SW480 (cell line): ENCODE results near the gene TXNDC8.

Experiments
- DNase-seq: peaks from one replicate; pipeline ENCODE4 v3.0.0-alpha.2; 2016; ENCODE audit warnings: low spot score

Gene TXNDC8

DNA sequence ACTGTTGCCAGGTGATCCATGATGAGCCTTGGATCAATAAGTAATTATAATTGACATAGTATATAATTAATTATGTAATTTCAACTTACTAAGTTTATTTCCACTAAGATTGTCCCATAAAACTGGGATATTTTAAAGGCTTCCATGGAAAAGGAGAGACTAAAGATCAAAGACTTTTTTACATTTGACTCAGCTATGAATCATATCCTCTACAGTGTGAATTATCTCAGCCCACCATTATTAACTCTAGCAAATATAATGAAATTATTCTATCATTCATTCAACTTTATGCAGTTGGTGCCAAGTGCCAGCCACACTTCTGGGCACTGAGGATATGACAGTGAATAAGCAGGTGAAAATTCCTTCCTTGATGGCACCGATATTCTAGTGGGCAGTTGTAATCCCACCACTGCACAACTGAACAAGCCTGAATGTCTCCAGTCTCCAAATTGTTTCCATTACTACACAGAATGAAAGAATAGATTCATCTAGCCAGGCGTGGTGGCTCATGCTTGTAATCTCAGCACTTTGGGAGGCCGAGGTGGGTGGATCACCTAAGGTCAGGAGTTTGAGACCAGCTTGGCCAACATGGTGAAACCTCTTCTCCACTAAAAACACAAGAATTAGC, 59.5 kb downstream of the TXNDC8 start:
- DNase-seq = peak; percentile 84

GRCh38 chr9:110276781-110277180, 60.9 kb downstream of the TXNDC8 start:
- DNase-seq = no peak

GRCh38 chr9:110270211-110270995, 67.3 kb downstream of the TXNDC8 start:
- DNase-seq = no peak

- DNase-seq = no peak
Observed at GRCh38 chr9:110266795-110267194, 70.9 kb downstream of the TXNDC8 start.

DNA sequence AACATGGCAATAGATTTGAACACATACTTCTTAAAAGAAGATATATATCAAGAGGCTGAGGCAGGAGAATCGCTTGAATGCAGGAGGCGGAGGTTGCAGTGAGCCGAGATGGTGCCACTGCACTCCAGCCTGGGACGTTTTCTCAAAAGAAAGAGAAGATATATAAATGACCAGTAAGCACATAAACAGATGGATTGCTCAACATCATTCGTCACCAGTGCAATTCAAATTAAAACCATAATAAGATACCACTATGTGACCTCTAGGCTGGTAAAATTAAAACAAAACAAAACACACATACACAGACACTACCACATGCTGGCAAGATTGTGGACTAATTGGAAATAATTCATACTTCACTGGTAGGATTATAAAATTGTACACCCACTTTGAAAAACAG, 76.0 kb downstream of the TXNDC8 start:
- DNase-seq = no peak

DNA sequence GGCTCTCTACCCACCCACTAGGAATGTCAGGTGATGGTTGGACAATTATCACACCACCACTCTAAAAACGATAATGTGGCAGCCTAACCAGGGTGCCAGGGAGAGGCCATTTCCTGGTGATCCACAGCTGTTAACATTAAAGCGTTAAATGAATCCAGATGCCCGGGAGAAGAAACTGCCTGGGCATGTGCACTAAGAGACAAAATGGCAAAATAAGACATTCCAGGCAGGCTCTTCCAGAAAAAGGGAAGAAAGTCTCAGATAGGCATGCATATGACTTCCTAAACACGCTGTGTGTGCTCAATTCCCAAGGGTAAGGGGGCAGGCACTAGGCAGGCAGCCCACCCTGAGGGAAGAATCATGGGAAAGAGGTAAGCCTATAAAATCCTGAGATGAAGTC, 76.8 kb downstream of the TXNDC8 start:
- no peak for DNase-seq

DNA sequence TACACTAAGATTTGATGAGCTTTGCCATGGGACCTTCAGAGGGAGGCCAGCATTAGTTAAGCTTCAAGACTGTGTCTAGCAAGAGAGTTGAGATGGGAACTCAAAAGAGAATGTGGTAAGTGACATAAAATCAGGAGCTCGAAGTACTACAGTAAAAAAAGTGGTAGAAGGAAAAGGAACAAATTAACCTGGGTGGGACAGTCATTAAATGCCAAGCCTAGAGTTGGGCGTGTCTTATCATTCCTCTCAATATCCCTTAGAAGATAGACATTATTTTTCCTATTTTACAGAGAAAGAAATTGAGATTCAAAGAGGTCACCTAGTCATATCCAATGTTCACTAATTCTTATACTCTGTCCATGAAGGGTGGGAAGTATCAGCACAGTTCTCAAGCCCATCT, 78.1 kb downstream of the TXNDC8 start:
- no peak for DNase-seq

DNA sequence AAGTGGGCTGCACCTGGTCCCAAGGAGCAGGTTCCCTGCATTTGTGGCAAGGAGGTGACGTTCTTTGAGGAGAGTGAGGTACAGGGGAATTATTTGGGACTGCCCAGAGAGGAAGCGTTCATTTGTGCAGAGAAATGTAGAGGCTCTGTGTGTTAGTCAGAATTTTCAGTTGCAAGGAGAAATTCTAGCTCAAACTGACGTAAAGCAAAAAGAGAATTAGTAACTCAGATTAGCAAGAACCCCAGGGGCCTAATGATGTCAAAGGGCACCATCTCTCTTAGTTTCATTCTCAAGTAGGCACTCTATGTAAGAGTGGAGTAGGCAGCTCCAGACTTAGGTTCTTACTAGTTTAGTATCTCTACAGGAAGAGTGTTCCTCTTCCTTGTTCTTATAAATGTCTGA, 79.0 kb downstream of the TXNDC8 start:
- no peak for DNase-seq

- no peak for DNase-seq
Observed at GRCh38 chr9:110257956-110258355, 79.7 kb downstream of the TXNDC8 start.

DNA sequence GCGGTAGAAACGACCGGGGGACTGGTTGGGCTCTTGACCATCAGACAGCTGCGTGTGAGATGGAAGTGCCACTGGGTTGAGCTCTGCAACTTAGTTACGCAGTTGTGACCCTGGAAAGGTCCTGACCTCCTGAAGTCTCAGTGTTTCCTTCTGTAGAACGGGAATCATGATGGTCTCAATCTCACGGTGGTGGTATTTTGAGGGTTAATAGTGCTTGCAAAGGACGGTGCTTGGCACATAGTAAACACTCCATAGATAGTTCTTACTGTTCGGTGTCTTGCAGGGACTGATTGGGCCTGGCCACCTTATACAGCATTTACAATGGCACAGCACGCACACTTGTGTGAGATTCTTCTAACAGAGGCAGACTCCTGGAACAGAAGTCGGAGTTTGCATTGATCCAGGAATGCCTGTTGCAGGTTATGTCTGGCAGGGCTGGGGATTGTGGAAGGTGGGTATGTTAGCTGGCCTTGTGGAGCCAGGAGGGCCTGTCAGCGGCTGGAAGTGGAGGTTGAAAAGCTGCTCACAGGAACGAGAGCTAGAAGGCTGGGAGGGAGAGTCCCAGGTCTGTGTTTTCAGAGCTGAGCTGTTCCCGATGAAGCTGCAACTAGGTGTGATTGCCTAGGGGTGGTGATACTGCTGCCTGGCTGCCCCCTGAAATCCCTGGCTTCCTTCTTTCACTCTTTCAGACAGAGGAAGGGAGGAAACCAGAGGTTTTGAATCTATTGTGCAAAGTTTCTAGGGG, 80.4 kb downstream of the TXNDC8 start:
- DNase-seq = peak; percentile 46

DNA sequence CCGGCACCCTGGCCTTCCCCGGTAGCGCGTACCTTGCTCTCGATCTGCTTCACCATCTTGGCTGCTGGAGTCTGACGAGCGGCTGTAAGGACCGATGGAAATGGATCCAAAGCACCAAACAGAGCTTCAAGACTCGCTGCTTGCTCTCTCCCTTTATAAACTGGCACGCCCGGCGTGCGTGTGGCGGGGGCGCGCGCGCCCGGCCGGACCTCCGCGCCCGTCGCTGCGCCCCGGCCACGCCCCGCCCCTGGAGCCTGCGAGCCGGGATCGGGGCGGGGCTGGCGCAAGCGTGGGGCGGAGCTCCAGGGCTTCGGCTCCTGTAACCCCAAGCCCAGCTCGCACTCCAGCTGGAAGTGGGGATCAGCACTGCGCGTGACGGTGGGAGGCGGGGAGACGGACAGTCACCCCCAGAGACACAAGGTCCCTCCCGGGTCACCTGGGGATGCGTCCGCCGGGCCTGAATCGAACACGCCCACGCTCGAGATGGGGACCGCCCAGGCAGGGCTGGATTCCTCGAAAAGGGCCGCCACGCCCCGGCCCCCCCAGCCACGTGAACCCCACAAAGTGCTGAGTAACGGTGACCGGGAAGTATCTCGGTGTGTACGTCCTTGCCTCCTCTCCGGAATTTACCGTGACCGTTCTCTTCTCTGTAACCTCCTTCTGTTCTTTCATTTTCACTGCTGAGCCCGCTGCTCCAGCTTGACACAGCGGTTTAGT, 81.1 kb downstream of the TXNDC8 start, which contains the start of gene TXN:
TSS of gene TXN (minus strand) at position 128 of the 717 bp plus-strand sequence. CDS start at position 56, 72 bp downstream.
- DNase-seq = peak; percentile 91

DNA sequence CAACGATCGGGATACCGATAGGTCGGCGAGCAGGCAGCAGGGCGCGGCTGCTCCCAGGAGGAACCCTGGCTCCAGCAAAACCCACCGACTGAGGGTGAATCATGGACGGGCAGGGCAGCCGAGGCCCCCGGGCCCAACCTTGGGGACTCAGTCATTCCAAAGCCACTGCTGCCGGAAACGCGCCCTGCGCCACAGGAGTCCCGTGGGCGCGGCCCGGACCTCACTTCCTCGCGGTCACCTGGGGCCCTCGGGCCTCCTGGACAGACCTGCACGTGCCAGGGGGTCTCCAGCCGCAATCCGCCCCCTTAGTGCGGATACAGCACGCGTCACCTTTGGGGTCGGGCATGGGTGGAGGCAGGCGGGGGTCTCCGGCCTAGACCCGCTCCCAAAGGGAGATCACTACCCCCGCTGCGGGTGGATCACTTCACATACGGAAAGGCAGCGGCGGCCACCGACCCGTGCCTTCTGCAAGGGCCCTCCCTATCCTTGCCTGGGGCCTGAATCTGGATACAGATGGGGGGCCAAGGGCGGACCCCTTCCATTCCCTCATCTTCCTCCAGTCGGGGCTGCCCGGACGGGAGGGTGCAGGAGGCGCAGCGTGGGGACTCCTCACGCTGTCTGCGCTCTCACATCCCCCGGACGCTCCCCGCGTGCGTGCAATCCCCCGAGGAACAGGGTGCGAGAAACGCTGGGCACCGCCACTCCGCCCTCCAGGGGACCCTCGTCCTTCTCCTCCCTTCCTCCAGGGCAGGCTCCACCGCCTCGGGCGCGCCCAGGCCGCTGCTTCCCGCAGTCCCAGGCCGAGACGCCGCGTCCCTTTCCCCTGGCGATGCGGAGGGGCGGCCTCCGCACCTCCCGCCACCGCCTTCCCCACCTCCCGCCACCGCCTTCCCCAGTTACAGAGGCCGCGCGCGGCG, 81.9 kb downstream of the TXNDC8 start:
- peak; percentile 72 for DNase-seq

- DNase-seq = no peak
Observed at GRCh38 chr9:110255034-110255462, 82.6 kb downstream of the TXNDC8 start.

GRCh38 chr9:110254500-110254899, 83.2 kb downstream of the TXNDC8 start:
- DNase-seq = no peak
